ENCODE data around the gene PLXNA4.

- TF ChIP-seq ZNF549 (tag by site-specific recombination; IDR thresholded peaks at IDR 0.05) (no peak), ZEB2 (tag by site-specific recombination; IDR thresholded peaks at IDR 0.05) (no peak), ZNF311 (tag by site-specific recombination; IDR thresholded peaks at IDR 0.05; ENCODE audit: borderline replicate concordance) (no peak), CTCF (tag by site-specific recombination; IDR thresholded peaks at IDR 0.05) (no peak), SALL2 (tag by site-specific recombination; IDR thresholded peaks at IDR 0.05; ENCODE audit: borderline replicate concordance) (no peak), ZNF704 (tag by site-specific recombination; IDR thresholded peaks at IDR 0.05) (no peak), ZNF548 (tag by site-specific recombination; IDR thresholded peaks at IDR 0.05) (no peak), ZNF26 (tag by site-specific recombination; IDR thresholded peaks at IDR 0.05) (no peak)
These were observed 223.5 kb downstream of the PLXNA4 start for GRCh38 chr7:132352800-132353199.

Measured in HEK293 (cell line).